ENCODE data around the gene SMTNL2.

Gene SMTNL2

DNA sequence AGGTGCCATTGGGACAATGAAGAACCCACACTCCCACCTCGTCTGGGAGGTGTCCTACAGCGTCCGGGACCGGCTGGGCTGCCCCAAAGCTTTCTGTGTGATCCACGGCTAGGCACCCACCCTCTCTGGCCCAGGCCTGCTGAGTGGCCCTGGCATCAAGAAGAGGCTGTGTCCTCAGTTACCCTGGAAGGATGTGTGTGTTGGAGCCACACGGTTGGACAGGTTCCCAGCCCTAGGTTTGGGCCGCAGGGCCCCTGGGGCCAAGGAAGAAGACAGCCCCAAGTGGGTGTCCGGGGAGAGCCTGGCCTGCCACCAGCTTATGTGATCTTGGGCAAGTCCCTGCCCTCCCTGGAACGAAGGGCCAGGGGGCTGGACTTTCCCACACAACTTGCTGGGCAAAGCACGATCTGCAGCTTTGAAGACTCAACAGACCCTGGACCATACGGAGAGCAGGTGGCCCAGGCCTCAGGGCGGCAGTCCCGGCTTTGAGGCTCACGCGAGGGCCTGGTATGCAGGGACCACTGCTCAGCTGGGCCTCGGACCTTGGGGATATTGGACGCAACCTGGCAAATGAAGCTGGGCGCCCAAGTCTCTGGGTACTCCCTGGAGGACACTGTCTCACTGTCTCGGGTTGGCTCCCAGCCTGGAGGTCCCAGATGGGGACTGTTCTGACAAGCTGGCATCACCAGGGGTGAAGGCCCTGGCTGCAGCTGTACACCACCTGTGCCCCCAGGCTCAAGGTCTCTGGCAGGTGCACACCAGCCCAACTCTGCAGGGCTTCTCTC is 46.7 kb upstream of the SMTNL2 start:
- TF ChIP-seq POLR2A (IDR thresholded peaks at IDR 0.05; ENCODE audit: extremely low read depth, insufficient read length): peak; percentile 31
- TF ChIP-seq, protein P1, sequence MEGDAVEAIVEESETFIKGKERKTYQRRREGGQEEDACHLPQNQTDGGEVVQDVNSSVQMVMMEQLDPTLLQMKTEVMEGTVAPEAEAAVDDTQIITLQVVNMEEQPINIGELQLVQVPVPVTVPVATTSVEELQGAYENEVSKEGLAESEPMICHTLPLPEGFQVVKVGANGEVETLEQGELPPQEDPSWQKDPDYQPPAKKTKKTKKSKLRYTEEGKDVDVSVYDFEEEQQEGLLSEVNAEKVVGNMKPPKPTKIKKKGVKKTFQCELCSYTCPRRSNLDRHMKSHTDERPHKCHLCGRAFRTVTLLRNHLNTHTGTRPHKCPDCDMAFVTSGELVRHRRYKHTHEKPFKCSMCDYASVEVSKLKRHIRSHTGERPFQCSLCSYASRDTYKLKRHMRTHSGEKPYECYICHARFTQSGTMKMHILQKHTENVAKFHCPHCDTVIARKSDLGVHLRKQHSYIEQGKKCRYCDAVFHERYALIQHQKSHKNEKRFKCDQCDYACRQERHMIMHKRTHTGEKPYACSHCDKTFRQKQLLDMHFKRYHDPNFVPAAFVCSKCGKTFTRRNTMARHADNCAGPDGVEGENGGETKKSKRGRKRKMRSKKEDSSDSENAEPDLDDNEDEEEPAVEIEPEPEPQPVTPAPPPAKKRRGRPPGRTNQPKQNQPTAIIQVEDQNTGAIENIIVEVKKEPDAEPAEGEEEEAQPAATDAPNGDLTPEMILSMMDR (IDR thresholded peaks at IDR 0.05; ENCODE audit: low read depth, low read length): no peak
- no peak for DNase-seq (ENCODE audit: low read depth)
- H3K4me3 ChIP-seq (ENCODE audit: low read depth, low read length): no peak overlapping the region

DNA sequence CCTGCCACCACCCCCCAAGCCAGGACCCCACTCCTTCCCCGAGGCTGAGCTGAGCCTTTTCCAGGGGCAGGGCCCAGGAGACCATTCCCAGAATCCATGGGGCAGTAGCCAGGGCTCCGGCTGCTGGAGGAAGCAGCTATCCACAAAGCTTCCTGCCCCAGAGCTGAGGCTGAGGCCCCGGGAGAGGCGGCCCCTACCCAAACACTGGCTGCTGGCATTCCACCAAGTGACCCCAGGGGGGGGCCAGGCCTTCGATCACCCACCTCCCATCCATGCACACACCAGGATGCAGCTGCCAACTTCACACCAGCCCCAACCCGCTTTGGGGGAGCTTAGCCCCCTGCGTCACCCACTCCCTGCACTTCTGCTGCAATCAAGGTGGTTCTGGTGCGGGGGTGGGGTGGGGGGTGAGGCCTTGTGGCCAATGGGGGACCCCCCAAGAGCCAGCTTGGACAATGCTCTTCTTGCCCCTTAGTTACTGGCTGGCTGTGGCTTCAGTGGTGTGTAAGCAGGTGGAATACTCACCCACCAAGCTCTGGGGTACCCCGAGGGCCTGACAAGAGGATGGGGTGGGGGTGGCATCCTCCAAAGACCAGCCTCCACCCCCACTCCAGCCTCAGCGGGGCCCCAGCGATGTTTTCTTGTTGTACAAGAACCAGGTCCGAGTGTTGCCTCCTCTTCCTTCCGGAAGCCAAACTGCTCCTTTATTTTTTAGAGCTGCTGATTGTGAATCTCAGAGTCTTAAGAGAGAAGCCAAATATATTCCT is 45.9 kb upstream of the SMTNL2 start:
- DNase-seq (ENCODE audit: low read depth): peak; percentile 25
- TF ChIP-seq POLR2A (IDR thresholded peaks at IDR 0.05; ENCODE audit: extremely low read depth, insufficient read length) (no peak), MYC (IDR thresholded peaks at IDR 0.05; ENCODE audit: low read depth, low read length) (no peak)
- TF ChIP-seq, protein P2, sequence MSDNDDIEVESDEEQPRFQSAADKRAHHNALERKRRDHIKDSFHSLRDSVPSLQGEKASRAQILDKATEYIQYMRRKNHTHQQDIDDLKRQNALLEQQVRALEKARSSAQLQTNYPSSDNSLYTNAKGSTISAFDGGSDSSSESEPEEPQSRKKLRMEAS (IDR thresholded peaks at IDR 0.05; ENCODE audit: low read depth, low read length): no peak
- TF ChIP-seq, protein P1 (IDR thresholded peaks at IDR 0.05; ENCODE audit: low read depth, low read length): no peak
- no peak overlapping the region for H3K4me3 ChIP-seq (ENCODE audit: low read depth, low read length)

DNA sequence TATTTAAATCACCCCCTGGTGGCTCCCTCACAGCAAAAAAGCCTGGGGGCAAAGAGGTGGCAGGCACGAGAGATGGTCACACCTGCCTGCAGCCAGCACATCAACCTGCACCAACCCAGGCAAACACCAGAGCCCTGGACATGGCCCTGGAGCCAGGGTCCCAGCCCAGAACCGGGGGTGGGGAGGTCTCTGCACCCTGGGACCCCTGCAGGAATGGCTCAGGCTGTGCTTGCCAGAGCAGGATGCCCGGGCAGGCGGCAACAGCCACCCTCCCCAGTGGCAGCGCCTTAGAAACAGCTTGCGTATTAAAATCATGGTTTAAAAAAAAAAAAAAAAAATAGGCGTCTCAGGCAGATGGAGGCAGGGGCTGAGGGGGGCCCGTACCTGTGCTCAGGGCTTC is 45.3 kb upstream of the SMTNL2 start:
- no peak overlapping the region for H3K4me3 ChIP-seq (ENCODE audit: low read depth, low read length)
- TF ChIP-seq, protein P2 (IDR thresholded peaks at IDR 0.05; ENCODE audit: low read depth, low read length): no peak
- DNase-seq (ENCODE audit: low read depth): no peak

DNA sequence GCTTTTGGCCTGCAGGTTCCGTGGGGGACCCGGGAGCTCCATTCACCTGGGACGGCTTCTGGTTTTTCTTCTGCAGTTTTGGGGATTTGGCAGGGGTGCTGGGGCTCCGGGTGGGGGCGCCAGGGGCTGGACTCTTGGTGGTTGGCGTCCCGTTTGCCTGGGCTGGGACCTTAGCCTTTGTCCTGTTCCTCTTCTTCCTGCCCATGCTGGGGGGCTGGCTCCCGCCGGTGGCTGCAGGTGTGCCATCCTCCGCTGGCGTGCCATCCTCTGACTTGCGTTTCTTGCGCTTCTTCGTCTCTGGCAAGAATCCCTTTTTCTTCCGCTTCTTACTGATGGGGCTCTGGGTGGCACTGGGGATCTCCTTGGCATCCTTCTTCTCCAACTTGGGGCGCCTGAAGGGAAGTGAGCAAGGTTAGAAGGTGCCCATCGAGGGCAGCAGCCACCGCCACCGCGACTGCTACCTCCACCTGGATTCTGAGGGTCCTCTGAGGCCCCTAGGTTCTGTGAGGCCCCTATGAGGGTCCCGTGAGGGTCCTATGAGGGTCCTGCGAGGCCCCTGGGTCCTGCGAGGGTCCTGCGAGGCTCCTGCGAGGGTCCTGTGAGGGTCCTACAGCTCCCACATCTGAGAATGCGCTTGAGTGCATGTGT is 44.6 kb upstream of the SMTNL2 start:
- H3K4me3 ChIP-seq (ENCODE audit: low read depth, low read length): no peak overlapping the region
- TF ChIP-seq POLR2A (IDR thresholded peaks at IDR 0.05; ENCODE audit: extremely low read depth, insufficient read length): no peak
- TF ChIP-seq, protein P2 (IDR thresholded peaks at IDR 0.05; ENCODE audit: low read depth, low read length): no peak
- TF ChIP-seq, protein P1 (IDR thresholded peaks at IDR 0.05; ENCODE audit: low read depth, low read length): no peak
- no peak for TF ChIP-seq MYC (IDR thresholded peaks at IDR 0.05; ENCODE audit: low read depth, low read length)
- no peak for DNase-seq (ENCODE audit: low read depth)

DNA sequence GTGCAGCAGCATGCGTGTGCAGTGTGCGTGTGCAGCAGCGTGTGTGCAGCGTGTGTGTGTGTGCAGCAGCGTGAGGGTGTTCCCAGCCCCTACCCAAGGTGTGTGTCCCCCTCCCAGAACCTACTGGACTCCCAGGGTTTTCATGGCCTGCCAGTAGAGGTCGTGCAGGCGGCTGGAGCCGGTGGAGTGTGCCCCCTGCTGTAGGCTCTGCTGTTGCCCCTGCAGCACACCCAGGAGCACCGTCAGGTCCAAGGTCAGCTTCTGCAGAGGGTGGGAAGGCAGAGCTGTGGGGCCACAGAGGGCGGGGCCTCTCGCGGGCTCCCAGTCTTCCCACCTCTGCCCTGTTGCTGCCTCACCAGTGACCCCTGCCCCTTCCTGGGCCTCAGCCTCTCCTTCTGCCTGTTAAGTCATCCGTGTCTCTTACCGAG is 44.1 kb upstream of the SMTNL2 start:
- H3K4me3 ChIP-seq (ENCODE audit: low read depth, low read length): no peak overlapping the region
- TF ChIP-seq MYC (IDR thresholded peaks at IDR 0.05; ENCODE audit: low read depth, low read length) (no peak), POLR2A (IDR thresholded peaks at IDR 0.05; ENCODE audit: extremely low read depth, insufficient read length) (peak; percentile 18)
- TF ChIP-seq, protein P1 (IDR thresholded peaks at IDR 0.05; ENCODE audit: low read depth, low read length): peak; percentile 17
- DNase-seq (ENCODE audit: low read depth): peak; percentile 44

DNA sequence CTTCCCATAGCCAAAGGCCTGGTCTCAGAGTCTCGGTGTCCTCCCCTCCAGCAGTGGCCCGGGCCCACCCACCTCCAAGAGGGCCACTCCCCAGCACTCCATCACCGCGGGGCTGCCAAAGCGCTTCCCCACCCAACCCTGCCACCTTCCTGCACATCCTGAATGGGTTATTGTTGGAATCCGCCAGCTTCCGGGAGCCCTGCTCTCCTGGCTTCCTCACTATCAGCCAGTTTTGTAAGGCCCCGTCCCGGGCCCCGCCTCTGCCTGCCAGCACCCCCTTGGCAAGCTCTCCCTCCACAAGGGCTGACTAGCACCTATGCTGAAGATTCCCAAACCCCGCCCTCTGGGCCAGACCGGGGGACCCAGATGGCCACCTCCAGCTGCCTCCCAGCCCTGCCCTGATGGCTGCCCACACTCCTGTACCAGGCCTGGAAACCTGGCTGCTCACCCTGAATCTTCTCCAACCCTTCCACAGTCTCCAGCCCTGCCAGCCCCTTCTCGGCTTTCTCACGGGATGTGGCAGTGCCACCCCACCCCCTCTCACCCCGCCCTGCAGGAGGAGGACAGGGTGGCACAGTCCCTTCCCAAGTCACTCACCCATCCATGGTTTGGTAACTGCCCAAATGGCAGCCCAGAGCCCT is 43.5 kb upstream of the SMTNL2 start:
- no peak overlapping the region for H3K4me3 ChIP-seq (ENCODE audit: low read depth, low read length)
- TF ChIP-seq MYC (IDR thresholded peaks at IDR 0.05; ENCODE audit: low read depth, low read length) (no peak), POLR2A (IDR thresholded peaks at IDR 0.05; ENCODE audit: extremely low read depth, insufficient read length) (no peak)
- TF ChIP-seq, protein P1 (IDR thresholded peaks at IDR 0.05; ENCODE audit: low read depth, low read length): no peak
- TF ChIP-seq, protein P2 (IDR thresholded peaks at IDR 0.05; ENCODE audit: low read depth, low read length): no peak
- no peak for DNase-seq (ENCODE audit: low read depth)

Measured in NB4 (cell line).